Loucy (cell line): ENCODE results near the gene WDR12.

Experiments
- CTCF ChIP-seq: fragments of 200-600 bp; sonication (generic); conservative IDR thresholded peaks from 2 replicates; pipeline ENCODE4 v1.5.1; 2014; ENCODE audit warnings: mild to moderate bottlenecking, antibody characterized with exemption, low read length
- EZH2phosphoT487 ChIP-seq: fragments of 200-600 bp; IDR thresholded peaks from 2 replicates; pipeline ENCODE4 v1.6.1; 2018; ENCODE audit warnings: antibody characterized with exemption, mild to moderate bottlenecking, moderate library complexity, borderline replicate concordance

DNA sequence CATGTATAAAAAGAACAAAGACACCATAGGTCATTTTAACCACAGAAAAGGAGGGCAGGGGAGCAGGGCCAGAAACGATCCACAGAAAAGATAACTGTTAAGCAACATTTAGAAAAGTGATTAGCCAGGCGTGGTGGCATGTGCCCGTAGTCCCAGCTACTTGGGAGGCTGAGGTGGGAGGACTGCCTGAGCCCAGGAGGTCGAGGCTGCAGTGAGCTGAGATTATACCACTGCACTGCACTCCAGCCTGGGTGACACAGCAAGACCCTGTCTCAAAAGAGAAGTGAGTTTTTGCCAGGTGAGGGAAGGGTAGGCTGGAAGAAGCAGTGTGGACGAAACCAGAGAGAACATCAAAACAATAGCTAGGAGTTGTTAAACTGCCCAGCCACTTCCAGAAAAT is 3.3 kb downstream of the WDR12 start:
- no peak for TF ChIP-seq CTCF
- TF ChIP-seq EZH2phosphoT487, result no peak
